ENCODE measurements around the gene LPCAT1. TPM values are rescaled to one million over a fixed set of nuclear protein-coding genes. Genes with fewer than 3 reads are reported as not detected.
A peak's percentile ranks its signal among the peaks of the same experiment; 100 is the strongest.

Gene LPCAT1
- total RNA-seq, 1 donor from 2014 or later, result 269 TPM

- POLR2A ChIA-PET, result interaction anchor here (0.6 to 16.5 kb wide), 8 partner anchors 9 to 871 kb away, joined by 3 to 941 read pairs (median 36); partner anchors contain the start of gene LPCAT1
- no peak for TF ChIP-seq CTCF (IDR thresholded peaks at IDR 0.05)
- Mint-ChIP-seq H3K27me3 (no peaks in the 10 kb centered on the region), H3K4me3 (peak overlapping the region; percentile 11), H3K27ac (peak overlapping the region; percentile 92), H3K36me3 (ENCODE audit: low read depth) (peaks cover 80% of the 10 kb centered on the region), H3K9me3 (no peaks in the 10 kb centered on the region), H3K4me1 (peaks cover 54% of the 10 kb centered on the region)
- intact Hi-C loops (cut with micrococcal nuclease), result loop anchor here (1.0 to 5.0 kb wide), 7 partner anchors 10 to 312 kb away; no protein-coding TSS in a partner anchor
- CTCF ChIA-PET, result interaction anchor here (1.3 to 9.7 kb wide), 5 partner anchors 23 to 166 kb away, joined by 3 to 76 read pairs (median 5); partner anchors contain the start of gene LPCAT1
- DNase-seq, result no peak
- ATAC-seq (ENCODE audit: low read depth), result no peak
Observed at GRCh38 chr5:1479066-1479465, 44.7 kb downstream of the LPCAT1 start.

GRCh38 chr5:1478271-1479035, 45.3 kb downstream of the LPCAT1 start:
- no peak for ATAC-seq (ENCODE audit: low read depth)
- POLR2A ChIA-PET, result interaction anchor here (2.1 to 16.5 kb wide), 3 partner anchors 8 to 44 kb away, joined by 7 to 941 read pairs (median 68); partner anchors contain the start of gene LPCAT1
- H3K4me1 Mint-ChIP-seq, result peaks cover 48% of the 10 kb centered on the region
- no peak overlapping the region for H3K4me3 Mint-ChIP-seq
- intact Hi-C loops (cut with micrococcal nuclease), result loop anchor here (1.0 to 5.0 kb wide), 7 partner anchors 11 to 311 kb away; no protein-coding TSS in a partner anchor
- H3K27me3 Mint-ChIP-seq, result no peaks in the 10 kb centered on the region
- CTCF ChIA-PET, result interaction anchor here (1.5 to 9.7 kb wide), 2 partner anchors 24 to 35 kb away, joined by 3 to 76 read pairs; no protein-coding TSS in a partner anchor
- peaks cover 85% of the 10 kb centered on the region for H3K36me3 Mint-ChIP-seq (ENCODE audit: low read depth)
- no peaks in the 10 kb centered on the region for H3K9me3 Mint-ChIP-seq
- no peak overlapping the region for H3K27ac Mint-ChIP-seq
- DNase-seq, result no peak
- no peak for TF ChIP-seq CTCF (IDR thresholded peaks at IDR 0.05)

- intact Hi-C loops (cut with micrococcal nuclease), result loop anchor here (5.0 kb wide), 1 partner anchor 310 kb away; no protein-coding TSS in a partner anchor
- Mint-ChIP-seq H3K27me3 (no peaks in the 10 kb centered on the region), H3K9me3 (no peaks in the 10 kb centered on the region), H3K36me3 (ENCODE audit: low read depth) (peaks cover 87% of the 10 kb centered on the region), H3K4me3 (no peak overlapping the region), H3K4me1 (peaks cover 39% of the 10 kb centered on the region), H3K27ac (no peak overlapping the region)
- ATAC-seq (ENCODE audit: low read depth), result no peak
- no peak for TF ChIP-seq CTCF (IDR thresholded peaks at IDR 0.05)
- ChIA-PET CTCF (no interaction called here), POLR2A (interaction anchor here (0.7 to 16.5 kb wide), 2 partner anchors 22 to 47 kb away, joined by 3 to 941 read pairs; partner anchors contain the start of gene LPCAT1)
- DNase-seq, result no peak
Observed at GRCh38 chr5:1477341-1477740, 46.4 kb downstream of the LPCAT1 start.

GRCh38 chr5:1476967-1477310, 46.8 kb downstream of the LPCAT1 start:
- peak overlapping the region; percentile 18 for H3K27ac Mint-ChIP-seq
- H3K27me3 Mint-ChIP-seq, result no peaks in the 10 kb centered on the region
- DNase-seq (no peak), ATAC-seq (ENCODE audit: low read depth) (no peak)
- no peak for TF ChIP-seq CTCF (IDR thresholded peaks at IDR 0.05)
- ChIA-PET POLR2A (interaction anchor here (16.5 kb wide), 1 partner anchor 23 kb away, joined by 941 read pairs; no protein-coding TSS in a partner anchor), CTCF (no interaction called here)
- peaks cover 37% of the 10 kb centered on the region for H3K4me1 Mint-ChIP-seq
- no peaks in the 10 kb centered on the region for H3K9me3 Mint-ChIP-seq
- no peak overlapping the region for H3K4me3 Mint-ChIP-seq
- intact Hi-C loops (cut with micrococcal nuclease), result loop anchor here (5.0 kb wide), 1 partner anchor 310 kb away; no protein-coding TSS in a partner anchor
- peaks cover 88% of the 10 kb centered on the region for H3K36me3 Mint-ChIP-seq (ENCODE audit: low read depth)
